Heart right ventricle (tissue), 16 donors: Measurements from ENCODE around the gene SNAP47. TPM values are rescaled to one million over a fixed set of nuclear protein-coding genes. Genes with fewer than 3 reads are reported as not detected.

Experiments used
- ATAC-seq, 8 donors: fragments of 200-7000 bp; cut with Tn5 transposase; one replicate each; pipeline ENCODE4 v1.9.1; 2020; ENCODE audit warnings: mild to moderate bottlenecking in 8 of 8, moderate library complexity in 8 of 8, moderate number of reproducible peaks in 1 of 8
- DNase-seq, 2 donors: peaks; one replicate each; pipeline ENCODE4 v3.0.0-alpha.2; 2020
- H3K27ac ChIP-seq, 10 donors: fragments of 200-600 bp; sonication (generic) in 2 of 10; one replicate each; pipeline versions ENCODE4 v1.5.0 to v1.8.0; 2020 to 2022; ENCODE audit warnings: mild to moderate bottlenecking in 3 of 10
- H3K27me3 ChIP-seq, 7 donors: fragments of 200-600 bp; one replicate each; pipeline ENCODE4 v1.8.0; 2021 to 2022; ENCODE audit warnings: mild to moderate bottlenecking in 2 of 7
- H3K36me3 ChIP-seq, 9 donors: fragments of 200-600 bp; sonication (generic) in 1 of 9; one replicate each; pipeline versions ENCODE4 v1.5.0 to v1.8.0; 2020 to 2022; ENCODE audit warnings: mild to moderate bottlenecking in 2 of 9
- H3K4me1 ChIP-seq, 9 donors: fragments of 200-600 bp; sonication (generic) in 1 of 9; one replicate each; pipeline versions ENCODE4 v1.5.0 to v1.8.0; 2020 to 2022; ENCODE audit warnings: mild to moderate bottlenecking in 4 of 9
- H3K4me3 ChIP-seq, 10 donors: fragments of 200-600 bp; sonication (generic) in 2 of 10; one replicate each; pipeline versions ENCODE4 v1.5.0 to v1.8.0; 2020 to 2022; ENCODE audit warnings: mild to moderate bottlenecking in 7 of 10, moderate library complexity in 2 of 10
- H3K9me3 ChIP-seq, 11 donors: fragments of 200-600 bp in 10 of 11; sonication (generic) in 2 of 11; one replicate each; pipeline versions ENCODE4 v1.5.0 to v1.8.0; 2013 to 2022; ENCODE audit warnings: mild to moderate bottlenecking in 2 of 11, control low read depth in 1 of 11, moderate library complexity in 1 of 11
- WGBS, 2 donors: extraction: QIAGEN DNeasy Blood & Tissue Kit; methylation state at CpG; one replicate each; pipeline ENCODE4 v1.1.7; 2013; ENCODE audit warnings: inconsistent platforms in 1 of 2; 5-methylcytosine and 5-hydroxymethylcytosine counted together
- intact Hi-C, 10 donors: fragments of 100-400 bp; cut with DNase I; formaldehyde crosslinking; loops; one replicate each; pipeline versions ENCODE4 v1.11.1 to v1.14.2; 2022
- polyA plus RNA-seq, 2 donors: library from polyadenylated mRNA; stranded (reverse); fragments of 200-250 nt; gene quantifications; one replicate each; pipeline ENCODE4 v1.2.3, GENCODE V29; 2013
- total RNA-seq, 10 donors: library from RNA; stranded (reverse); fragmentation: NEBNext Ultra II Directional in 3 of 10; extraction: Animal tissue kit (Norgen Biotek cat#: 25700) in 3 of 10; gene quantifications; one replicate each; pipeline versions ENCODE4 v1.2.1 to v1.2.4, GENCODE V29; 2021 to 2023
- TF ChIP-seq, protein P1 (sequence below), 9 donors: fragments of 200-600 bp; sonication (generic) in 2 of 9; IDR thresholded peaks; one replicate each; pipeline versions ENCODE4 v1.5.0 to v1.8.0; 2021 to 2022; ENCODE audit warnings: antibody characterized with exemption in 9 of 9, mild to moderate bottlenecking in 5 of 9, moderate library complexity in 1 of 9
- donor health status: Arrhythmogenic right ventricular cardiomyopathy.
- donor health status: ischemic (EF 13 %, LVEDD 7.1; RV severe dilation, severe dysfunction).
- donor health status: healthy with polysubstance abuse.
- donor health status: DM: no; HTN: yes; CAD: no.
- donor health status: DM: no; HTN: no; CAD: no.
- donor health status: ischemic (EF 25% LVEDD 6.9; RV normal size, moderate dysfunction).
- donor health status: ischemic (EF 25% LVEDD 5.7; RV mildly dilated, moderate dysfunction).
- donor health status: healthy.
- donor health status: DM: yes; HTN: yes; CAD: no.
- donor health status: Ischemic cardiomyopathy.
- donor health status: ischemic (EF 35%, LVEDD 5.7; RV mildly dilated, moderate dysfunction).
- donor health status: nonischemic (EF 11% LVEDD 7.7; RV severe dilation, severe dysfunction).
- donor health status: DM: yes; HTN: yes; CAD: no.
- donor health status: PGD.
- donor health status: ischemic (EF 29% LVEDD 5.4; RV normal size, mild dysfunction).
- donor health status: nonischemic (EF 23%, LVEDD 6.1; RV moderate dilation, normal function).

Gene SNAP47
- total and polyA plus RNA-seq, 12 donors, result 18.4 to 102 (median 49.7) TPM

GRCh38 chr1:227731696-227732585 is 3.3 kb upstream of the SNAP47 start:
- H3K9me3 ChIP-seq, result no peaks in the 10 kb centered on the region
- no peak for DNase-seq
- peaks cover 0 to 9% (median 0%) of the 10 kb centered on the region in 7 donors for H3K27me3 ChIP-seq
- WGBS, 2 donors, result 93 to 94% methylated on average over 19 of the region's 19 CpGs
- intact Hi-C loops, result loop anchor here in 4 of 10 donors (2.0 to 10.0 kb wide), 3 partner anchors 27 to 247 kb away; partner anchors contain the start of gene ZNF678 (in 3 of the 4)
- H3K4me3 ChIP-seq, result no peak overlapping the region
- TF ChIP-seq, protein P1, sequence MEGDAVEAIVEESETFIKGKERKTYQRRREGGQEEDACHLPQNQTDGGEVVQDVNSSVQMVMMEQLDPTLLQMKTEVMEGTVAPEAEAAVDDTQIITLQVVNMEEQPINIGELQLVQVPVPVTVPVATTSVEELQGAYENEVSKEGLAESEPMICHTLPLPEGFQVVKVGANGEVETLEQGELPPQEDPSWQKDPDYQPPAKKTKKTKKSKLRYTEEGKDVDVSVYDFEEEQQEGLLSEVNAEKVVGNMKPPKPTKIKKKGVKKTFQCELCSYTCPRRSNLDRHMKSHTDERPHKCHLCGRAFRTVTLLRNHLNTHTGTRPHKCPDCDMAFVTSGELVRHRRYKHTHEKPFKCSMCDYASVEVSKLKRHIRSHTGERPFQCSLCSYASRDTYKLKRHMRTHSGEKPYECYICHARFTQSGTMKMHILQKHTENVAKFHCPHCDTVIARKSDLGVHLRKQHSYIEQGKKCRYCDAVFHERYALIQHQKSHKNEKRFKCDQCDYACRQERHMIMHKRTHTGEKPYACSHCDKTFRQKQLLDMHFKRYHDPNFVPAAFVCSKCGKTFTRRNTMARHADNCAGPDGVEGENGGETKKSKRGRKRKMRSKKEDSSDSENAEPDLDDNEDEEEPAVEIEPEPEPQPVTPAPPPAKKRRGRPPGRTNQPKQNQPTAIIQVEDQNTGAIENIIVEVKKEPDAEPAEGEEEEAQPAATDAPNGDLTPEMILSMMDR (IDR thresholded peaks at IDR 0.05), result no peak
- H3K27ac ChIP-seq, result no peak overlapping the region
- peaks cover 0 to 32% (median 10%) of the 10 kb centered on the region in 9 donors for H3K36me3 ChIP-seq
- ATAC-seq, result no peak
- peaks cover 16 to 63% (median 50%) of the 10 kb centered on the region in 9 donors for H3K4me1 ChIP-seq

- H3K4me3 ChIP-seq, result no peak overlapping the region
- H3K27me3 ChIP-seq, result peaks cover 0 to 3% (median 0%) of the 10 kb centered on the region in 7 donors
- intact Hi-C loops, result loop anchor here in 3 of 10 donors (10.0 kb wide), 2 partner anchors 168 to 248 kb away; partner anchors contain the start of gene ZNF678 (in 3 of the 3)
- H3K9me3 ChIP-seq, result no peaks in the 10 kb centered on the region
- no peak overlapping the region for H3K27ac ChIP-seq
- H3K36me3 ChIP-seq, result peaks cover 0 to 32% (median 10%) of the 10 kb centered on the region in 9 donors
- 94 to 95% methylated on average over 18 of the region's 18 CpGs for WGBS, 2 donors
- DNase-seq (no peak), ATAC-seq (no peak)
- TF ChIP-seq, protein P1 (IDR thresholded peaks at IDR 0.05), result no peak
- H3K4me1 ChIP-seq, result peaks cover 16 to 68% (median 51%) of the 10 kb centered on the region in 9 donors
These were observed 2.5 kb upstream of the SNAP47 start for GRCh38 chr1:227732586-227733308.

DNA sequence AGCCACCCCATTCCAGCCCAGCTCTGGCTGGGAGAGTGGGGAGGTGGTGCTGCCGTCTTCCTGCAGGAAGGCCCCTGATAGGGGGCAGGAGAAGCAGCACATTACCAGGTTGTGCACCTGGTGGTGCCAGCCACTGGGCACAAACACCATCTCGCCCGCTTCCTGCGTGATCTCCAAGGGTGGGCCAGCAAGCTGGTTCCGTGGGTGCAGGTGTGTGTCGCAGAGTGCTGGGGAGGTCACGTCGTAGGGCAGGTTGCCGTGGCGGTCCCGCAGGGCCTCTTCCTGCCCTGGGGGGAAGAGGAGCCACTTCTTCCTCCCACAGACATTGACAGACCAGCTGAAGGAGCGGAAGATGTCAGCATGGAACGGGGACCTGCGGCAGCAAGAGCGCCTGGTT is 1.9 kb upstream of the SNAP47 start:
- H3K27ac ChIP-seq, result no peak overlapping the region
- peaks cover 16 to 63% (median 47%) of the 10 kb centered on the region in 9 donors for H3K4me1 ChIP-seq
- WGBS, 2 donors, result 91 to 94% methylated on average over 14 to 15 of the region's 15 CpGs
- ATAC-seq (no peak), DNase-seq (no peak)
- intact Hi-C loops, result loop anchor here in 3 of 10 donors (10.0 kb wide), 2 partner anchors 169 to 249 kb away; partner anchors contain the start of gene ZNF678 (in 3 of the 3)
- TF ChIP-seq, protein P1 (IDR thresholded peaks at IDR 0.05), result no peak
- H3K9me3 ChIP-seq, result no peaks in the 10 kb centered on the region
- H3K36me3 ChIP-seq, result peaks cover 0 to 33% (median 10%) of the 10 kb centered on the region in 9 donors
- no peaks in the 10 kb centered on the region for H3K27me3 ChIP-seq
- H3K4me3 ChIP-seq, result no peak overlapping the region
